ENCODE data around the gene ATG9A. TPM values are rescaled to one million over a fixed set of nuclear protein-coding genes. Genes with fewer than 3 reads are reported as not detected.

The ATG9A gene
- total RNA-seq, 1 experiment from 2014 or later, result 46.4 TPM

DNA sequence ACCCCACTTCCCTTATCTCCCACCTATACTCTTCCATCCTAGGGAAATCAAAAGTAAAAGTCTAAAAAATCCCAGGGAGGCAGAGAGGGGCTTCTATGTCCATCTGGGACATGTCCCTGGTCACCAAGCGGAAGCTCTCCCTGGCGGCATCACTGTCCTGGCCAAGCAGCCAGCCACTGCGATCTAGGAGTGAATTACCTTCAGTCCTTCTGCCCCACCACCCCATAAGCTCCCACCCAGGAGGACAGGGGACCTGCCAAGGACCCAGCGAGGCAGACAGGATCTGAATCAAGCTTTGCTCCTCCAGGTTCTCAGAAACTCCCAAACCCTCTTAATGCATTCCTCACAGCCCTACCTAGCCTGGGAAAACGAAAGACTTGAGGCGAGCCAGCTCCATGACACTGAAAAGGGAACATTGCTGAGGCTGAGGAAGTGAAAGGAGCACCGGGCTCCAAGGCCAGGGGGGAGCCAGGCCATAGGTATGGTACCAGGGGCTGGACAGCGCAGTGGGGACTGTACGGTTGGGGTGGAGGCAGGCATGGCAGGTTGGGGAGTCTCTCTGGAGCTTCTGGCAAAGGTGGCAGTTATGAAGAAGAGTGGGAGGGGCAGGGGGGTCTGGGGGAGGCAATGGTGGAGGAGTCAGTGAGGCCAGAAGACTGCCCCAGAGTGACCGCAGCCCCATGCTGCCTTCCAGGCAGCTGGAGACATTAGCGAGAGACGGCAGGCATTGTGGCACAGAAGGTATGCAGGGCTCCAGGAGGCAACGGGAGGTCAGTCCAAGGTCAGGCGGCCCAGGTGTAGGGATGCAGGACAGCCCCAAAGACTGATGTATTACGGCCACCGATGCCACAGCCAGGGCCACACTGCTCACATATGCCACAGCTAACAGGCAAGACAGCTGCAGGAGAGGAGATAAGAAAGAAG, 56.9 kb downstream of the ATG9A start:
- H2BK15ac ChIP-seq (ENCODE audit: low read depth, low read length), result no peak overlapping the region
- H3K4me3 Mint-ChIP-seq, result no peak overlapping the region; a peak in 2 of 5 replicates
- no peak overlapping the region for H3K18ac ChIP-seq (ENCODE audit: insufficient read length, low read depth, low read length)
- no peak overlapping the region for H3K9ac ChIP-seq (ENCODE audit: extremely low read depth, insufficient read length, low read length)
- H2AK5ac ChIP-seq (ENCODE audit: insufficient read length, low read length), result no peak overlapping the region
- H3K27ac Mint-ChIP-seq, result no peak overlapping the region; a peak in 2 of 7 replicates
- no peaks in the 10 kb centered on the region for H3K27me3 ChIP-seq (ENCODE audit: insufficient read depth, low read length)
- H3K9me3 Mint-ChIP-seq, result no peaks in the 10 kb centered on the region; a peak in 2 of 5 replicates
- H3K23ac ChIP-seq (ENCODE audit: insufficient read length, low read depth, low read length), result no peak overlapping the region
- no peak overlapping the region for H4K8ac ChIP-seq (replicated peaks; ENCODE audit: insufficient read length, low read depth, low read length)
- H3K79me1 ChIP-seq (ENCODE audit: insufficient read depth, low read depth, low read length, poor library complexity, severe bottlenecking), result no peaks in the 10 kb centered on the region
- DNase-seq, result no peak
- H3K4me1 Mint-ChIP-seq, result peaks cover 7 to 11% of the 10 kb centered on the region in 2 experiments
- H3K4ac ChIP-seq (ENCODE audit: low read depth, low read length), result no peak overlapping the region
- H4K5ac ChIP-seq (ENCODE audit: insufficient read length, low read depth, low read length), result no peak overlapping the region
- H2BK5ac ChIP-seq (ENCODE audit: insufficient read length, low read length), result no peak overlapping the region
- H3K36me3 Mint-ChIP-seq (ENCODE audit: insufficient read depth in 1 of 3, low read depth in 3 of 3), result peaks cover 8 to 26% (median 23%) of the 10 kb centered on the region in 3 experiments
- TF ChIP-seq, protein P1, sequence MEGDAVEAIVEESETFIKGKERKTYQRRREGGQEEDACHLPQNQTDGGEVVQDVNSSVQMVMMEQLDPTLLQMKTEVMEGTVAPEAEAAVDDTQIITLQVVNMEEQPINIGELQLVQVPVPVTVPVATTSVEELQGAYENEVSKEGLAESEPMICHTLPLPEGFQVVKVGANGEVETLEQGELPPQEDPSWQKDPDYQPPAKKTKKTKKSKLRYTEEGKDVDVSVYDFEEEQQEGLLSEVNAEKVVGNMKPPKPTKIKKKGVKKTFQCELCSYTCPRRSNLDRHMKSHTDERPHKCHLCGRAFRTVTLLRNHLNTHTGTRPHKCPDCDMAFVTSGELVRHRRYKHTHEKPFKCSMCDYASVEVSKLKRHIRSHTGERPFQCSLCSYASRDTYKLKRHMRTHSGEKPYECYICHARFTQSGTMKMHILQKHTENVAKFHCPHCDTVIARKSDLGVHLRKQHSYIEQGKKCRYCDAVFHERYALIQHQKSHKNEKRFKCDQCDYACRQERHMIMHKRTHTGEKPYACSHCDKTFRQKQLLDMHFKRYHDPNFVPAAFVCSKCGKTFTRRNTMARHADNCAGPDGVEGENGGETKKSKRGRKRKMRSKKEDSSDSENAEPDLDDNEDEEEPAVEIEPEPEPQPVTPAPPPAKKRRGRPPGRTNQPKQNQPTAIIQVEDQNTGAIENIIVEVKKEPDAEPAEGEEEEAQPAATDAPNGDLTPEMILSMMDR (conservative IDR thresholded peaks at IDR 0.05), result no peak
- H2BK12ac ChIP-seq (ENCODE audit: insufficient read length, low read depth, low read length), result no peak overlapping the region
- no peaks in the 10 kb centered on the region for H3K79me2 ChIP-seq (ENCODE audit: insufficient read depth, low read length)
- H3K23me2 ChIP-seq (ENCODE audit: insufficient read length, low read depth, low read length, poor library complexity, severe bottlenecking), result peaks cover 12% of the 10 kb centered on the region
- H4K20me1 ChIP-seq (ENCODE audit: control insufficient read depth, insufficient read depth, insufficient read length), result no peaks in the 10 kb centered on the region
- H2AFZ ChIP-seq (ENCODE audit: low read length), result no peak overlapping the region
- H2BK120ac ChIP-seq (ENCODE audit: low read depth, low read length, poor library complexity, severe bottlenecking), result no peak overlapping the region
- H3K4me1 ChIP-seq (ENCODE audit: insufficient read depth, low read length), result no peaks in the 10 kb centered on the region
- no peak overlapping the region for H3K27ac ChIP-seq (ENCODE audit: insufficient read length, low read depth, low read length)
- no peak overlapping the region for H2BK20ac ChIP-seq (ENCODE audit: low read depth, low read length, poor library complexity, severe bottlenecking)
- H3K4me2 ChIP-seq (ENCODE audit: insufficient read depth, insufficient read length, low read length), result no peak overlapping the region
- no CpG with 5 or more reads among the region's 16 CpGs for WGBS (ENCODE audit: extremely low coverage, insufficient read length, low lambda C conversion rate)
- H3K9me3 ChIP-seq (ENCODE audit: control insufficient read depth, low read depth, low read length), result no peaks in the 10 kb centered on the region
- no peak overlapping the region for H3T11ph ChIP-seq (ENCODE audit: low read length)
- H3K14ac ChIP-seq (ENCODE audit: insufficient read depth, low read length), result no peak overlapping the region
- H3K56ac ChIP-seq (ENCODE audit: insufficient read length, low read depth, low read length), result no peak overlapping the region
- no peak overlapping the region for H4K91ac ChIP-seq (ENCODE audit: insufficient read length, low read depth, low read length)
- H3K27me3 Mint-ChIP-seq (ENCODE audit: low read depth), result no peaks in the 10 kb centered on the region; the same call in 1 of the 2 replicates

Data from H9 (cell line).